DMS153 (cell line): ENCODE data around the gene LCN10.

Experiments
- DNase-seq: peaks from one replicate; lab custom pipeline; 2025; lab: John Stamatoyannopoulos, UW

LCN10 gene

GRCh38 chr9:136700959-136701667 lies 41.6 kb downstream of the LCN10 start:
- DNase-seq, result no peak

GRCh38 chr9:136700304-136700703 lies 42.4 kb downstream of the LCN10 start:
- no peak for DNase-seq

DNA sequence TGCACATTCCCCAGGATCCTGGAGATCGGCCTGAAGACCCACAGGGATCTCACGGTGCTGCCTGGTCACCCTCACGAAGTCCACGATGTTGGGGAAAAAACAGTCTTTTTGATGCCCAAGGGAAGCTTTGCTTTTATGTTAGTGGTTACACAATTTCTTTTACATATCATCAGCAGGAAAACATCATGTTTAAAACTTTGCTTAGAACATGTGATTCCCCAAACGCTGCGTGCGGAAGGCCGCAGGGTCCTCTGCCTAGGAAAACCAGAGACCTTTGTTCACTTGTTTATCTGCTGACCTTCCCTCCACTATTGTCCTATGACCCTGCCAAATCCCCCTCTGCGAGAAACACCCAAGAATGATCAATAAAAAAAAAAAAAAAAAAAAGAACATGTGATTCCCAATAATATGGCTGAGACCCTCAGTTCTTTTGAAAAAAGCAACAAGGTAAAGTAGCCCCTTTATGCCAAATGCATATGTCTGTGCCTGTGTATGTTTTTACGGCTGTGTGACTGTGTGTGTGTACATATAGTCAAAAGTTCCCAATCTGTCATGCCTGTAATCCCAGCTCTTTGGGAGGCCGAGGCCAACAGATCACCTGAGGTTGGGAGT lies 44.0 kb downstream of the LCN10 start:
- DNase-seq, result no peak

GRCh38 chr9:136697821-136698526 lies 44.8 kb downstream of the LCN10 start:
- no peak for DNase-seq

DNA sequence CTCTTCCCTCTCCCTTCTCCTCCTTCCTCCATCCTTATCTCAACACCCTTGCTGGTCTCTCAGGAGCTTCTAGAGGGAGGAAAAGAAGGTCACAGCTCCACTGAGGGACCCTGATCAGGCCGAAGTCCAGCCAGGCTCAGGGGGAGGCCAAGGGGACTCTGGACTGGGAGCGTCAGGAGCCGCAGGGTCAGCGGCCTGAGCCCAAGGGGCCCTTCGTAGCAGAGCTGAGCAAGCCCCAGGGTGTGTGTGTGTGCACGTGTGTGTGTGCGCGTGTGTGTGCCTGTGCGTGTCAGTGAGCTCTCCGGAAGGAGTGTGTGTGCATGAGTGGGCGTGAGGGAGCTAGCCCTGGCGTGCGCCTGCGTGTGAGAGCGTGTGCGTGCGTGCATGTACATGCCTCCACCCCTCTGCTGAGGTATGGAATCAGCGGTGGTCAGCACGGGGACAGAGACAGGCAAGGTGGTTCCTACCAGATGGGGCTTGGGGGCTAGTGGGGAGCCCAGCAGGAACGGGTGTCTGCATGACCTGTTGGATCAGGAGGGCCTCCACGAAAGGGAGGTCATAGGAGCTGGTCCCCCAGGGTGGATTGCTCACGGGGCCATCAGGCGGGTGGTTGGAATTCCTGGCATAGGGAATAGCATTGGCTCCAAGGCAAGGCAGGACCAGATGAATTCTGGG lies 45.5 kb downstream of the LCN10 start:
- DNase-seq, result no peak

GRCh38 chr9:136696502-136696901 lies 46.2 kb downstream of the LCN10 start:
- DNase-seq, result no peak

GRCh38 chr9:136695955-136696354 lies 46.8 kb downstream of the LCN10 start:
- peak; percentile 67 for DNase-seq

DNA sequence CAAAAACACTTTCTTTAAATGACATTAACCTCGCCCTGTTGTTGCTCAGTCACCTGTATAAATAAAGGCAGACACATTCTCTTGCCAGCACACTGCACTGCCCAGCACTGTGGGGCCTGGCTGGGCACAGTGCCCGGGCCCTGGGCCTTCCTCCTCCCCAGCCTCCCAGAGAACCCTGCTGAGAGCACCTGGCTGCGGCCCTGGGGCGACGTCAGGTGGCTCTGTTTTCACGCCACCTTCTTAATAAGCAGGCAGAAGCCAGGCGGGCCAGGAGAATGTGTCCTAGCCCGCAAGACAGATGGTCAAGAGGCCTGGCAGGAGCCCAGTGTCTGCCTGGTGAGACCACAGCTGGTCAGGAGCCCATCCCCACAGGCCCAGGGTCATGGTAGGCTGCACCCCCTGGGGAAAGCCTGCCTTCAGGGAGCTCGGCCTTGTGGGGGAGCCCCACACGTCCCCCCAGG lies 47.3 kb downstream of the LCN10 start:
- peak; percentile 94 for DNase-seq

DNA sequence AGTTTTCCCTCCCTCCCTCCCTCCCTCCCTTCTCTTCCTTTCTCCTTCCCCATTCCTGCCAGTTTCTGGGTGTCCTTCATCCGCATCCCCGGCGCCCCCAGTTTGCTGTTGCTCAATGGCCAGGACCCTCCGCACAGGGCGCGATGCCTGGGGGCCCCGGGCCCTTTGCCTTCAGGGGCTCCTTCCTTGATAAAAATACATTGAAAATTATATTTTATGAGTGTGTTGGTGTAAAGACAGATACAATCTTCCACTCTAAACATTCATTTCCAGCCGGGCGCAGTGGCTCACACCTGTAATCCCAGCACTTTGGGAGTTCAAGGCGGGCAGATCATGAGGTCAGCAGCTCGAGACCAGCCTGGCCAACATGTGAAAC lies 47.9 kb downstream of the LCN10 start:
- no peak for DNase-seq

GRCh38 chr9:136694163-136694871 lies 48.4 kb downstream of the LCN10 start:
- DNase-seq, result no peak

GRCh38 chr9:136693490-136694162 lies 49.1 kb downstream of the LCN10 start:
- DNase-seq, result peak; percentile 39

- DNase-seq, result no peak
Measured at GRCh38 chr9:136693135-136693489, 49.6 kb downstream of the LCN10 start.

DNA sequence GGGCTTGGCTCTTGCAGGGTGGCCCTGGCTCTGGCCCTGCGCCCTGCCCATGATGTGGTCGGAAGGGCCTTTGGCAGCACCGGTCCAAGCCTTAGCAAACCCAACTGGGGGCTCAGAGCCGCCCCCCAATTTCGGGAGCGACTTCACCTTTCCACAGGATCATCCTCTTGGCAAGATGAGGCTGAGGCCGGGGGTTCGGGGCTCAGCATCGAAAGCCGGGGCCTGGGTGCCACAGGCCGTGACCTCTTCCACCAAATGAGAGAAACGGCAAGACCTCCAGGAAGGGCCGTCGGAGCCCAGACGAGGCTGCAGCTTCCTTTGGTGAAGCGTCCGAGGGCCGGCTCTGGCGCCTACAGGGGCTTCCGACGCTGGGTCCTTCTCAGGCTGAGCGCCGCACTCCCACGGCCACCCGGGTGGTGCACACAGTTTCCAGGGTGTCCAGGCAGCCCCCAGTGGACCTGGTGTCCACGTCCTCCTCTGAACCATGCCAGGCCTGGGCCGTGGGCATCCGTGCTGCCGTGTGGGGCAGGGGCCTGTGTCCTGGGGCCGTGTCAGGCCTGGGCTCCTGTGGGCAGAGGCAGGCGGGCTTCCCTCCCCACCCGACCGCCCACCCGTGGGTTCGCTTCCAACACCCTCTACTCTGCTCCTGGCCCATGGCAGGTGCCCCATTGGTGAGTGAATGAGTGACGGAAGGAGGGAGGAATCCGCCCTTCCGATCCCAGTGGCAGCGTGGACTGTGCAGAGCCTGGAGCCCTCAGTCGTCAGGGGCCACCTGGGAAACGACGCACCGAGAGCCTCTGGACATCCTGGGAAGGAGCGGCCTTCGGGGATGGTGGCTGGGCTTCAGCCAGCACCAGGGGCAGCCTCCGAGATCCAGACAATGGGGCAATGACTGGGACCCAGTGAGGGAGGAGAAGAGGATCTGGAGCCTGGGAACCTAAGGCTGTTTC lies 50.3 kb downstream of the LCN10 start:
- no peak for DNase-seq

- peak; percentile 70 for DNase-seq
Measured at GRCh38 chr9:136691316-136692184, 51.2 kb downstream of the LCN10 start.

DNA sequence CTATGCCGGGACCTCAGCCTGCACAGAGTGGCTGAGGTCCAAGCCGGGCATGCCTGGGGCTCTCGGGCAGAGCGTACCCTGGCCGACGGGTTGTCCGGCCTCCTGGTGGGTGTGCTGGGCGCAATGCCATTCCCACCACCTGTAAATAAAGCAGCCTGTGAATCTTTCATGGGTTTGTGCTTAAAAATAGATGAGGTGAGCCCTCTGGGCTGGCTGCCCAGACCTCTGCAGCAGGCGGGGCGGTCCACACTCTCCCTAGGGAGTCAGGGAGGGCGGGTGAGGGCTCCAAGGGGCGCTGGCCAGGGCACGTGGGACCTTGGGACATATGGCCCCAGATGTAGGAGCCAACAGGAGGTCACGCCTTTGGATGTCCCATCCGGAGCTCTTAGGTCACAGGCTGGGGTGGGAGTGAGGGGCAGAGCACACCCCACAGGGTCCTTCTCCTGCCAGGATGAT lies 51.9 kb downstream of the LCN10 start:
- peak; percentile 54 for DNase-seq

DNA sequence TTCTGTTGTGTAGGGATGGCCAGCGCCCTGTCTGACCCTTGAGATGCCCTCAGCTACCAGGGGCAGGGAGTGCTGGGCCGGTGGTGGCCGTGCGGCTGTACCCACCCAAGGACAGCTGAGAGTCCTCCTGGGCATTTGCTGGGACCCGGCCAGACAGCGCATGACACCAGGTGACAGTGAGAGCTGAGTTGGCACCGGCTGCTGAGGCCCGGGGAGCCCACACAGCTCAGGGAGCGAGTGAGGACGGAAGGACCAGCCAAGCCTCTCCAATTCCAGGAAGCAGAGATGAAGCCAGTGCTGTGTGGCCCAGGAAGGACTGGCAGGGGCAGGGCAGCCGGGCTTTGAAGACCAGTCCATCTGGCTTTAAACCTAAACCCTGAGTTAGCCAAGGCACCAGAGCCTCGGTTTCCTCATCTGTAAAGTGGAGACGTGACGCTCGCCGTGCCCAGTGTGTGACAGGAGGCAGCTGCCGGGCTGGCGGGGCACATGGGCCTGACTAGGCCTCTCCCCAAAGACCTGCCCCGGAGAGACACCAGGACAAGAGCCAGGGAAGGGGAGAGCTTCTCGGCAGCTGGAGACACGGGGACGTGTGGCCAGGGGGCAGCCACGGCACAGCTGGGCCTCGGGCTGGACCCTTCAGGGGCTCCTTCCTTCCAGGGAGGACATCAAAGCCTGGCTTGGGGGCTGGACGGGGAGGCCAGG lies 52.5 kb downstream of the LCN10 start:
- DNase-seq, result no peak

- DNase-seq, result no peak
Measured at GRCh38 chr9:136689108-136689460, 53.7 kb downstream of the LCN10 start.

DNA sequence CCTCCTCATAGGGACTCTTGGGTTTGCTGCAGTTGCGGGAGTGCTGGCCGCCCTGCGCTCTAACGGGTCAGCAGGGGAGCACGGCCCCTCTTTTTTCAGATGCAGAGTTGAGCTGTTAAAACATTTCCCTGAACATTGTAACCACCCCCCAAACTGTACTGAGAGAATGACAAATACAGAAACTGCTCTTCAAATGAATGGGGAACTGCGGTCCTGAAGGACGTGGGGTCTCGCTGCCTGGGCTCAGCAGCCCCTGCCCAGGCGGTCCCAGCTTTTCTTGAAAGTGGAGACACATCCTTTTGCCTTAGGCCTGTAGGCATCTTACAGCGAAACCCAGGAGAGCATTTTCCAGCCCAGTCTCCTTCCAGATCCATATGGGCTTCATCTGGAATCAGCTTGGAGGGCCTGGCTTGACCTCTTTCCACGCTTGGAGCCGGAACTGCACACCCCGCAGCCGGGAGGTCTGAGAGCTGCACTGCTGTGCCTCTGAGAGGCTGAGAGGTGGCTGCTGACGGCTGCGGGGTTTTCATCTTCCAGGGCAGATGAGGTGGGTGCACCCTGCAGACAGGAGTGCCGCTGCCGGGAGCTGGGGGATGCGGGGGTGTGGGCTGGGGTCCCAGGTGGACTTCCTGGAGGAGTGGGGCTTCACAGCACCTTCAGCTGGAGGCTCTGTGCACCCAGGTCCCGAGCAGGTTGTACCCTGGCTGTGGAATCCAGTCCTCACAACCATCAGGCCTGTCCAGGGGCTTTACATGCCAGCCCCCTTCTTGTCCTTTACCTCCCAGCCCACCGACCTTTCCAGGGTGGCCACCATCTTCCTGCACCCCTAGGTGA lies 54.2 kb downstream of the LCN10 start:
- no peak for DNase-seq
